PFSK-1 (cell line): ENCODE measurements around the gene OTUD5.

Experiments
- POLR2AphosphoS5 ChIP-seq: IDR thresholded peaks from 2 replicates; pipeline ENCODE4 v1.6.1; 2012; ENCODE audit warnings: low read depth, mild to moderate bottlenecking, control low read depth, low read length, moderate library complexity
- TAF1 ChIP-seq: IDR thresholded peaks from 2 replicates; pipeline ENCODE4 v1.6.1; 2012; ENCODE audit warnings: low read length, control low read depth, borderline replicate concordance; ENCODE audit not compliant: insufficient read depth
- TF ChIP-seq, protein P1 (sequence below), 2 experiments: IDR thresholded peaks; 2 replicates each; pipeline versions ENCODE4 v1.6.1 to v1.8.0; 2011 to 2012; ENCODE audit warnings: low read depth in 2 of 2, low read length in 2 of 2, control low read depth in 1 of 2, inconsistent platforms in 1 of 2, mild to moderate bottlenecking in 1 of 2, moderate library complexity in 1 of 2; ENCODE audit not compliant: insufficient read depth in 1 of 2

DNA sequence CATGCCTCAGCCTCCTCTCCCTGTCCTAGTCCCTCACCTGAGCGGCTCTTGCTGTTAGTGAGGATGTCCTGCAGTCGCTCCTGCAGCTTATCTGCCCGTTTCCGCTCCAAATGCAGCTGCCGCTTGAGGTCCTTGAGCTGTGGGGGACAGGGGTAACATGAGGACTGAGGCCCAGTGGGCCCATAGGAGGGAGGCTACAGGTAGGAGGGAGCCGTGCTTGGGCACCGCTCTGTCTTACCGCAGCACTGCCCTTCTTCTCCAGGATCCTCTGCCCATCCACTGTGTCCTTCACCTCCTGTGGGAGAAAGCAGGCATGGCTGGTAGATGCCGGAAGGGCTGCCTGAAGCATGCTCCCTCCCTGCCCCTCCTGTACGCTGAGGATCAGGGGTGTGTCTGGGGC, 23.8 kb upstream of the OTUD5 start:
- no peak for TF ChIP-seq TAF1
- no peak for TF ChIP-seq POLR2AphosphoS5
- TF ChIP-seq, protein P1, sequence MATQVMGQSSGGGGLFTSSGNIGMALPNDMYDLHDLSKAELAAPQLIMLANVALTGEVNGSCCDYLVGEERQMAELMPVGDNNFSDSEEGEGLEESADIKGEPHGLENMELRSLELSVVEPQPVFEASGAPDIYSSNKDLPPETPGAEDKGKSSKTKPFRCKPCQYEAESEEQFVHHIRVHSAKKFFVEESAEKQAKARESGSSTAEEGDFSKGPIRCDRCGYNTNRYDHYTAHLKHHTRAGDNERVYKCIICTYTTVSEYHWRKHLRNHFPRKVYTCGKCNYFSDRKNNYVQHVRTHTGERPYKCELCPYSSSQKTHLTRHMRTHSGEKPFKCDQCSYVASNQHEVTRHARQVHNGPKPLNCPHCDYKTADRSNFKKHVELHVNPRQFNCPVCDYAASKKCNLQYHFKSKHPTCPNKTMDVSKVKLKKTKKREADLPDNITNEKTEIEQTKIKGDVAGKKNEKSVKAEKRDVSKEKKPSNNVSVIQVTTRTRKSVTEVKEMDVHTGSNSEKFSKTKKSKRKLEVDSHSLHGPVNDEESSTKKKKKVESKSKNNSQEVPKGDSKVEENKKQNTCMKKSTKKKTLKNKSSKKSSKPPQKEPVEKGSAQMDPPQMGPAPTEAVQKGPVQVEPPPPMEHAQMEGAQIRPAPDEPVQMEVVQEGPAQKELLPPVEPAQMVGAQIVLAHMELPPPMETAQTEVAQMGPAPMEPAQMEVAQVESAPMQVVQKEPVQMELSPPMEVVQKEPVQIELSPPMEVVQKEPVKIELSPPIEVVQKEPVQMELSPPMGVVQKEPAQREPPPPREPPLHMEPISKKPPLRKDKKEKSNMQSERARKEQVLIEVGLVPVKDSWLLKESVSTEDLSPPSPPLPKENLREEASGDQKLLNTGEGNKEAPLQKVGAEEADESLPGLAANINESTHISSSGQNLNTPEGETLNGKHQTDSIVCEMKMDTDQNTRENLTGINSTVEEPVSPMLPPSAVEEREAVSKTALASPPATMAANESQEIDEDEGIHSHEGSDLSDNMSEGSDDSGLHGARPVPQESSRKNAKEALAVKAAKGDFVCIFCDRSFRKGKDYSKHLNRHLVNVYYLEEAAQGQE (IDR thresholded peaks at IDR 0.05; ENCODE audit: insufficient read depth in 1 of 2, low read depth in 2 of 2, low read length in 2 of 2) = no peak
